PC-3 (cell line): ENCODE results near the gene MYH2. TPM values are rescaled to one million over a fixed set of nuclear protein-coding genes. Genes with fewer than 3 reads are reported as not detected.
A peak's percentile ranks its signal among the peaks of the same experiment; 100 is the strongest.

Experiments used
- ATAC-seq: fragments of 200-7000 bp; cut with Tn5 transposase; 2 replicates; pipeline ENCODE4 v1.9.1; 2020; ENCODE audit warnings: mild to moderate bottlenecking, moderate library complexity
- BruUV-seq: library from RNA; stranded (reverse); fragments of 400-500 nt; replicated peaks from 2 replicates; lab custom pipeline; 2021; lab: Mats Ljungman, UMichigan
- CTCF ChIA-PET: fragments of 300-600 bp; sonication (Branson Sonifier 250); formaldehyde crosslinking; loops from one replicate; lab custom pipeline; 2022; ENCODE audit warnings: antibody characterized with exemption; lab: Charles Lee
- POLR2A ChIA-PET: fragments of 300-600 bp; sonication (Branson Sonifier 250); formaldehyde crosslinking; loops from one replicate; lab custom pipeline; 2022; ENCODE audit warnings: antibody characterized with exemption; ENCODE audit not compliant: unreplicated experiment; lab: Charles Lee
- DNase-seq: peaks from one replicate; pipeline ENCODE4 v3.0.0-alpha.2; 2015
- H2AFZ ChIP-seq: fragments of 300-600 bp; sonication (generic); 2 replicates; pipeline ENCODE4 v1.6.0; 2016; ENCODE audit warnings: antibody characterized with exemption, low read length
- H3F3A ChIP-seq: fragments of 300-600 bp; sonication (generic); one replicate; pipeline ENCODE4 v1.6.0; 2017; ENCODE audit warnings: antibody characterized with exemption, low read length, control low read depth, mild to moderate bottlenecking; ENCODE audit not compliant: unreplicated experiment
- H3K27ac ChIP-seq: fragments of 300-600 bp; sonication (generic); 2 replicates; pipeline ENCODE4 v1.5.1; 2016; ENCODE audit warnings: mild to moderate bottlenecking, low read length
- H3K27me3 ChIP-seq: fragments of 300-600 bp; sonication (generic); 2 replicates; pipeline ENCODE4 v1.6.1; 2016; ENCODE audit warnings: low read length, mixed read lengths
- H3K36me3 ChIP-seq: fragments of 300-600 bp; sonication (generic); 2 replicates; pipeline ENCODE4 v1.6.1; 2016; ENCODE audit warnings: low read depth, mixed run types, low read length, mixed read lengths
- H3K4me1 ChIP-seq: fragments of 300-600 bp; sonication (generic); 2 replicates; pipeline ENCODE4 v1.5.1; 2016; ENCODE audit warnings: low read length; ENCODE audit not compliant: insufficient read depth
- H3K4me2 ChIP-seq: fragments of 300-600 bp; sonication (generic); 2 replicates; pipeline ENCODE4 v1.6.0; 2016; ENCODE audit warnings: low read length
- H3K4me3 ChIP-seq: fragments of 300-600 bp; sonication (generic); 2 replicates; pipeline ENCODE4 v1.5.1; 2016; ENCODE audit warnings: mild to moderate bottlenecking, low read length, mixed read lengths
- H3K79me2 ChIP-seq: fragments of 300-600 bp; sonication (generic); 2 replicates; pipeline ENCODE4 v1.6.1; 2017; ENCODE audit warnings: low read length, mixed read lengths
- H3K9ac ChIP-seq: fragments of 300-600 bp; sonication (generic); 2 replicates; pipeline ENCODE4 v1.6.0; 2016; ENCODE audit warnings: mild to moderate bottlenecking, low read length
- H3K9me2 ChIP-seq: fragments of 300-600 bp; sonication (generic); replicated peaks from 2 replicates; pipeline ENCODE4 v1.6.1; 2016; ENCODE audit warnings: mixed run types, low read length, mixed read lengths
- H3K9me3 ChIP-seq: fragments of 300-600 bp; sonication (generic); 2 replicates; pipeline ENCODE4 v1.6.1; 2016; ENCODE audit warnings: low read length, mixed read lengths
- H4K20me1 ChIP-seq: fragments of 300-600 bp; sonication (generic); 2 replicates; pipeline ENCODE4 v1.6.1; 2016; ENCODE audit warnings: low read length, mixed read lengths
- EZH2 ChIP-seq: fragments of 300-600 bp; sonication (generic); IDR thresholded peaks from one replicate; pipeline ENCODE4 v1.6.1; 2017; ENCODE audit warnings: antibody characterized with exemption, mild to moderate bottlenecking, low read length; ENCODE audit not compliant: unreplicated experiment
- EZH2phosphoT487 ChIP-seq: fragments of 300-600 bp; sonication (generic); IDR thresholded peaks from 2 replicates; pipeline ENCODE4 v1.6.1; 2018; ENCODE audit warnings: mild to moderate bottlenecking, antibody characterized with exemption, low read length, borderline replicate concordance
- intact Hi-C: fragments of 100-400 bp; cut with micrococcal nuclease; formaldehyde crosslinking; loops from 2 replicates; pipeline ENCODE4 v1.9.0; 2023
- total RNA-seq: library from RNA; depleted of rRNA; stranded (reverse); fragments of >200 nt; gene quantifications from 2 replicates; pipeline ENCODE4 v1.2.3, GENCODE V29; 2014; rRNA removed
- TF ChIP-seq, protein P1 (sequence below): fragments of 300-600 bp; sonication (generic); conservative IDR thresholded peaks from 2 replicates; pipeline ENCODE4 v1.5.1; 2017; ENCODE audit warnings: antibody characterized with exemption, low read depth, mild to moderate bottlenecking, low read length

Gene MYH2
- total RNA-seq, 1 experiment from 2014 or later, result not detected

DNA sequence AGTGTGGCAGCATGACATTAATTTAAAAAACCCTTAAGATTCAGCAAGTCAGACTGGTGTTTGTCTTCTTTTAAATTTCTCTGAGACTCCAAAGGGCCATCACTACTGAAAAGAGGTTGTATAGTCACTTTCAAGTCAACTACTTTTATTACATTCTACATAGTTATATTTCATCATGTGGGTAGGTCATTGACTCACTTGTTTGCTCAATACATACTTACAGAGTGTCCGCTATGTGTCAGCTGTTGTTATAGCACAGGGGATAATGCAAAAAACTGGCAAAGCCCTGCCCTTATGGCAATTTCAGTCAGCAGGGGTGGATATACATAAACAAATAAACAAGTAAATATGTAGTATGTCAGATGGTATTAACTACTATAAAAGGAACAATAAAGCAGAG, 77.6 kb downstream of the MYH2 start:
- Histone ChIP-seq H3K27me3 (no peaks in the 10 kb centered on the region), H3K9me2 (no peaks in the 10 kb centered on the region), H3K36me3 (no peaks in the 10 kb centered on the region), H3K4me1 (no peaks in the 10 kb centered on the region), H3K27ac (no peak overlapping the region), H3K9me3 (no peaks in the 10 kb centered on the region), H3K9ac (no peak overlapping the region), H3K4me2 (no peak overlapping the region), H4K20me1 (no peaks in the 10 kb centered on the region), H3K79me2 (no peaks in the 10 kb centered on the region), H2AFZ (no peak overlapping the region), H3F3A (no peaks in the 10 kb centered on the region), H3K4me3 (no peak overlapping the region)
- TF ChIP-seq EZH2 (no peak), EZH2phosphoT487 (no peak)
- TF ChIP-seq, protein P1, sequence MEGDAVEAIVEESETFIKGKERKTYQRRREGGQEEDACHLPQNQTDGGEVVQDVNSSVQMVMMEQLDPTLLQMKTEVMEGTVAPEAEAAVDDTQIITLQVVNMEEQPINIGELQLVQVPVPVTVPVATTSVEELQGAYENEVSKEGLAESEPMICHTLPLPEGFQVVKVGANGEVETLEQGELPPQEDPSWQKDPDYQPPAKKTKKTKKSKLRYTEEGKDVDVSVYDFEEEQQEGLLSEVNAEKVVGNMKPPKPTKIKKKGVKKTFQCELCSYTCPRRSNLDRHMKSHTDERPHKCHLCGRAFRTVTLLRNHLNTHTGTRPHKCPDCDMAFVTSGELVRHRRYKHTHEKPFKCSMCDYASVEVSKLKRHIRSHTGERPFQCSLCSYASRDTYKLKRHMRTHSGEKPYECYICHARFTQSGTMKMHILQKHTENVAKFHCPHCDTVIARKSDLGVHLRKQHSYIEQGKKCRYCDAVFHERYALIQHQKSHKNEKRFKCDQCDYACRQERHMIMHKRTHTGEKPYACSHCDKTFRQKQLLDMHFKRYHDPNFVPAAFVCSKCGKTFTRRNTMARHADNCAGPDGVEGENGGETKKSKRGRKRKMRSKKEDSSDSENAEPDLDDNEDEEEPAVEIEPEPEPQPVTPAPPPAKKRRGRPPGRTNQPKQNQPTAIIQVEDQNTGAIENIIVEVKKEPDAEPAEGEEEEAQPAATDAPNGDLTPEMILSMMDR, result no peak
- POLR2A ChIA-PET, result no interaction called here
- CTCF ChIA-PET, result no interaction called here
- no TSS peak for BruUV-seq
- DNase-seq (peak; percentile 4), ATAC-seq (no peak)
- intact Hi-C loops, result no loop called here

Other genes with a start within 250 kb of the MYH2 start
- gene MYH13, start 176.7 kb downstream of the MYH2 start, total RNA-seq, result not detected in 2 replicates
- not detected in 2 replicates for gene MYH8, start 127.7 kb downstream of the MYH2 start, total RNA-seq
- not detected in 2 replicates for gene MYH4, start 80.1 kb downstream of the MYH2 start, total RNA-seq
- gene MYH1, start 31.1 kb downstream of the MYH2 start, total RNA-seq, result not detected in 2 replicates
- gene MYH3, start 107.7 kb upstream of the MYH2 start, total RNA-seq, result 1.3 and 4.1 TPM in 2 replicates
- gene SCO1, start 147.9 kb upstream of the MYH2 start, total RNA-seq, result 38.0 and 59.7 TPM in 2 replicates
- gene ADPRM, start 147.9 kb upstream of the MYH2 start, total RNA-seq, result 2.4 and 2.9 TPM in 2 replicates
- 0.98 and 3.9 TPM in 2 replicates for gene TMEM220, start 180.4 kb upstream of the MYH2 start, total RNA-seq